DOHH2 (cell line): Measurements from ENCODE around the gene BLOC1S2.

Source experiments
- EZH2phosphoT487 ChIP-seq: fragments of 200-600 bp; sonication (generic); IDR thresholded peaks from 2 replicates; pipeline ENCODE4 v1.6.1; 2017; ENCODE audit warnings: borderline replicate concordance, mild to moderate bottlenecking, antibody characterized with exemption, low read length, moderate library complexity, mixed read lengths
- TF ChIP-seq, protein P1 (sequence below): fragments of 200-600 bp; sonication (generic); IDR thresholded peaks from one replicate; pipeline ENCODE4 v1.5.1; 2014; ENCODE audit warnings: antibody characterized with exemption, mild to moderate bottlenecking, low read depth, low read length; ENCODE audit not compliant: poor library complexity, severe bottlenecking

- TF ChIP-seq, protein P1, sequence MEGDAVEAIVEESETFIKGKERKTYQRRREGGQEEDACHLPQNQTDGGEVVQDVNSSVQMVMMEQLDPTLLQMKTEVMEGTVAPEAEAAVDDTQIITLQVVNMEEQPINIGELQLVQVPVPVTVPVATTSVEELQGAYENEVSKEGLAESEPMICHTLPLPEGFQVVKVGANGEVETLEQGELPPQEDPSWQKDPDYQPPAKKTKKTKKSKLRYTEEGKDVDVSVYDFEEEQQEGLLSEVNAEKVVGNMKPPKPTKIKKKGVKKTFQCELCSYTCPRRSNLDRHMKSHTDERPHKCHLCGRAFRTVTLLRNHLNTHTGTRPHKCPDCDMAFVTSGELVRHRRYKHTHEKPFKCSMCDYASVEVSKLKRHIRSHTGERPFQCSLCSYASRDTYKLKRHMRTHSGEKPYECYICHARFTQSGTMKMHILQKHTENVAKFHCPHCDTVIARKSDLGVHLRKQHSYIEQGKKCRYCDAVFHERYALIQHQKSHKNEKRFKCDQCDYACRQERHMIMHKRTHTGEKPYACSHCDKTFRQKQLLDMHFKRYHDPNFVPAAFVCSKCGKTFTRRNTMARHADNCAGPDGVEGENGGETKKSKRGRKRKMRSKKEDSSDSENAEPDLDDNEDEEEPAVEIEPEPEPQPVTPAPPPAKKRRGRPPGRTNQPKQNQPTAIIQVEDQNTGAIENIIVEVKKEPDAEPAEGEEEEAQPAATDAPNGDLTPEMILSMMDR, result peak; percentile 67
- no peak for TF ChIP-seq EZH2phosphoT487
Observed at GRCh38 chr10:100303724-100304319, 17.3 kb upstream of the BLOC1S2 start.
